Memory B cell (primary cell): Measurements from ENCODE around the gene PCDHGA6.
"Not testable (repeated sequence)": the region's sequence is repeated elsewhere in the genome, so short reads cannot be mapped to it uniquely, and the experiment has no call there.

Source experiments
- ATAC-seq: fragments of 150-1000 bp; cut with Tn5 transposase; 2 replicates; pipeline ENCODE4 v1.10.0; 2021; ENCODE audit warnings: low read depth, mild to moderate bottlenecking, moderate library complexity
- DNase-seq, 2 donors: peaks; one replicate each; pipeline ENCODE4 v3.0.0; 2022; ENCODE audit warnings: low spot score in 2 of 2
- H3K27ac Mint-ChIP-seq: one replicate; pipeline ENCODE4 v1.8.0; 2022; ENCODE audit warnings: mild to moderate bottlenecking, moderate library complexity, mixed read lengths
- H3K27me3 Mint-ChIP-seq: one replicate; pipeline ENCODE4 v1.8.0; 2022; ENCODE audit warnings: mixed read lengths
- H3K36me3 Mint-ChIP-seq: one replicate; pipeline ENCODE4 v1.8.0; 2022; ENCODE audit warnings: mild to moderate bottlenecking, mixed read lengths
- H3K4me1 Mint-ChIP-seq: one replicate; pipeline ENCODE4 v1.8.0; 2022; ENCODE audit warnings: mixed read lengths
- H3K4me3 Mint-ChIP-seq: one replicate; pipeline ENCODE4 v1.8.0; 2022; ENCODE audit warnings: mild to moderate bottlenecking, moderate library complexity, mixed read lengths
- H3K9me3 Mint-ChIP-seq: one replicate; pipeline ENCODE4 v1.8.0; 2022; ENCODE audit warnings: mixed read lengths

Gene PCDHGA6

DNA sequence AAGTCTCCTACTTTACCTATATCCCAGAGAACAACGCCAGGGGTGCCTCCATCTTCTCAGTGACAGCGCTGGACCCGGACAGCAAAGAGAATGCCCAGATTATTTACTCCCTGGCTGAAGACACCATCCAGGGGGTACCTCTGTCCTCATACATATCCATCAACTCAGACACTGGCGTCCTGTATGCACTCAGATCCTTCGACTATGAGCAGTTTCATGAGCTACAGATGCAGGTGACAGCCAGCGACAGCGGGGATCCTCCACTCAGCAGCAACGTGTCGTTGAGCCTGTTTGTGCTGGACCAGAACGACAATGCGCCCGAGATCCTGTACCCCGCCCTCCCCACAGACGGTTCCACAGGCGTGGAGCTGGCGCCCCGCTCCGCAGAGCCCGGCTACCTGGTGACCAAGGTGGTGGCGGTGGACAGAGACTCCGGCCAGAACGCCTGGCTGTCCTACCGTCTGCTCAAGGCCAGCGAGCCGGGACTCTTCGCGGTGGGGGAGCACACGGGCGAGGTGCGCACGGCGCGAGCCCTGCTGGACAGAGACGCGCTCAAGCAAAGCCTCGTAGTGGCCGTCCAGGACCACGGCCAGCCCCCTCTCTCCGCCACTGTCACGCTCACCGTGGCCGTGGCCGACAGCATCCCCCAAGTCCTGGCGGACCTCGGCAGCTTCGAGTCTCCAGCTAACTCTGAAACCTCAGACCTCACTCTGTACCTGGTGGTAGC is 41.0 kb downstream of the PCDHGA6 start:
- ATAC-seq, H3K36me3 Mint-ChIP-seq, H3K4me1 Mint-ChIP-seq, DNase-seq, H3K4me3 Mint-ChIP-seq: not testable (repeated sequence)
- Mint-ChIP-seq H3K27me3 (peaks cover 26% of the 10 kb centered on the region), H3K27ac (peak overlapping the region; percentile 16), H3K9me3 (peaks cover 12% of the 10 kb centered on the region)

DNA sequence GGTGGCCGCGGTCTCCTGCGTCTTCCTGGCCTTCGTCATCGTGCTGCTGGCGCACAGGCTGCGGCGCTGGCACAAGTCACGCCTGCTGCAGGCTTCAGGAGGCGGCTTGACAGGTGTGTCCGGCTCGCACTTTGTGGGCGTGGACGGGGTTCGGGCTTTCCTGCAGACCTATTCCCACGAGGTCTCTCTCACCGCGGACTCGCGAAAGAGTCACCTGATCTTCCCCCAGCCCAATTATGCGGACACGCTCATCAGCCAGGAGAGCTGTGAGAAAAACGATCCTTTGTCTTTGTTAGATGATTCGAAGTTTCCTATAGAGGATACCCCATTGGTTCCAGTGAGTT is 41.6 kb downstream of the PCDHGA6 start:
- Mint-ChIP-seq H3K4me3 (peak overlapping the region; percentile 12), H3K9me3 (peaks cover 11% of the 10 kb centered on the region), H3K27me3 (peaks cover 25% of the 10 kb centered on the region)
- peak; percentile 19 for ATAC-seq
- DNase-seq, H3K4me1 Mint-ChIP-seq, H3K36me3 Mint-ChIP-seq, H3K27ac Mint-ChIP-seq: not testable (repeated sequence)

DNA sequence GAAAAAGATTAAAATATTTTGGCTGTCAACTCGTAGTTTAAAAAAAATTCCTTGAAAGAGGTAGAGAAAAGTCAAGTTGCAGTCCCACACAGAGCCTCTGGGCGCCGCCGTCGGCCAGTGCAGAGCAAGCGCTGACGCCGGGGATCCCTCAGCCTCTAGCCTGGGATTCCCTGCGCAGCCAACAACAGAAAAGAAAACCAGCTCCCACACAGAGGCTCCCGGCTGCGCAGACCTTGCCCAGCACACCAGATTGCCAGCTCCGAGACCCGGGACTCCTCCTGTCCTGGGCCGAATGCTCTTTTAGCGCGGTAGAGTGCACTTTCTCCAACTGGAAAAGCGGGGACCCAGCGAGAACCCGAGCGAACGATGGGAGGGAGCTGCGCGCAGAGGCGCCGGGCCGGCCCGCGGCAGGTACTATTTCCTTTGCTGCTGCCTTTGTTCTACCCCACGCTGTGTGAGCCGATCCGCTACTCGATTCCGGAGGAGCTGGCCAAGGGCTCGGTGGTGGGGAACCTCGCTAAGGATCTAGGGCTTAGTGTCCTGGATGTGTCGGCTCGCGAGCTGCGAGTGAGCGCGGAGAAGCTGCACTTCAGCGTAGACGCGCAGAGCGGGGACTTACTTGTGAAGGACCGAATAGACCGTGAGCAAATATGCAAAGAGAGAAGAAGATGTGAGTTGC is 43.9 kb downstream of the PCDHGA6 start, which contains the start of gene PCDHGB7:
Gene PCDHGB7 (plus strand): TSS at position 184 of the 679 bp plus-strand sequence. CDS start 183 bp downstream, at position 367.
- H3K4me3 Mint-ChIP-seq, result peak within 1 kb of the TSS; percentile 74
- not testable (repeated sequence) for DNase-seq, H3K36me3 Mint-ChIP-seq
- peaks cover 11% of the 10 kb centered on the region for H3K4me1 Mint-ChIP-seq
- H3K27me3 Mint-ChIP-seq, result peaks cover 21% of the 10 kb centered on the region
- H3K27ac Mint-ChIP-seq, result peak within 1 kb of the TSS; percentile 45
- peaks cover 12% of the 10 kb centered on the region for H3K9me3 Mint-ChIP-seq
- peak; percentile 55 for ATAC-seq

DNA sequence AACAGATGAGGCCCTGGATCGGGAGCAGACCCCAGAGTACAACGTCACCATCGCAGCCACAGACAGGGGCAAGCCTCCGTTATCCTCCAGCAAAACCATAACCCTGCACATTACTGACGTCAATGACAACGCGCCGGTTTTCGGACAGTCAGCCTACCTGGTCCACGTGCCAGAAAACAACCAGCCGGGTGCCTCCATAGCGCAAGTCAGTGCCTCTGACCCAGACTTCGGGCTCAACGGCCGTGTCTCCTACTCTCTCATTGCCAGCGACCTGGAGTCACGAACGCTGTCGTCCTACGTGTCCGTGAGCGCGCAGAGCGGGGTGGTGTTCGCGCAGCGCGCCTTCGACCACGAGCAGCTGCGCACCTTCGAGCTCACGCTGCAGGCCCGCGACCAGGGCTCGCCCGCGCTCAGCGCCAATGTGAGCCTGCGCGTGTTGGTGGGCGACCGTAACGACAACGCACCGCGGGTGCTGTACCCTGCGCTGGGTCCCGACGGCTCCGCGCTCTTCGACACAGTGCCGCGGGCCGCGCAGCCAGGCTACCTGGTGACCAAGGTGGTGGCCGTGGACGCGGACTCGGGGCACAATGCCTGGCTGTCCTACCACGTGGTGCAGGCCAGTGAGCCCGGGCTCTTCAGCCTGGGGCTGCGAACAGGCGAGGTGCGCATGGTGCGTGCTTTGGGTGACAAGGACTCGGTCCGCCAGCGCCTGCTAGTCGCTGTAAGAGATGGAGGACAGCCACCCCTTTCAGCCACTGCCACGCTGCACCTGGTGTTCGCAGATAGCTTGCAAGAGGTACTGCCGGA is 45.6 kb downstream of the PCDHGA6 start:
- peaks cover 15% of the 10 kb centered on the region for H3K9me3 Mint-ChIP-seq
- no peak for DNase-seq
- H3K36me3 Mint-ChIP-seq, result peaks cover 5% of the 10 kb centered on the region
- H3K4me1 Mint-ChIP-seq, result peaks cover 4% of the 10 kb centered on the region
- no peak overlapping the region for H3K27ac Mint-ChIP-seq
- no peak for ATAC-seq
- H3K27me3 Mint-ChIP-seq, result peaks cover 19% of the 10 kb centered on the region
- H3K4me3 Mint-ChIP-seq, result no peak overlapping the region

DNA sequence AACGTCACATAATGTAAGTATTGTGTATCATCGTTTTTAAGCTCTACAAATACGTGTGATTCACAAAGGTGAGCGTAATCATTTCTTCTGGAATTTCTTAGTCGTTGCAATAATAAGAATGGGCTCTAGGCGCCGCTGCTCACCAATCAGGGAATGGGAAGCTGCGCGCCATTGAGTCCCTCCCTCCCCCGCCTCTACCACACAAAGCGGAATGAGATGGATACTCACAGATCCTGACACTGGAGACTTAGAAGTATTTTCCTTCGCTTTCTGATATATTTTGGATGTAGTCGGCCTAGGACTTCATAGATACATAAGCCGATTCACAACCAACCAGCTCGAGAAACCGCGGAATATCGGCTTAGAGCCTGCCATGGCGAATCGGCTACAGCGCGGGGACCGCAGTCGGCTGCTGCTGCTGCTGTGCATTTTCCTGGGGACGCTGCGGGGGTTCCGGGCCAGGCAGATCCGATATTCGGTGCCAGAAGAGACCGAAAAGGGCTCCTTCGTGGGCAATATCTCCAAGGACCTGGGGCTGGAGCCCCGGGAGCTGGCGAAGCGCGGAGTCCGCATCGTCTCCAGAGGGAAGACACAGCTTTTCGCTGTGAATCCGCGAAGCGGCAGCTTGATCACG is 47.3 kb downstream of the PCDHGA6 start, which contains the start of gene PCDHGA11:
Gene PCDHGA11 (plus strand): TSS at position 197 of the 634 bp plus-strand sequence. CDS start 177 bp downstream, at position 374.
- H3K36me3 Mint-ChIP-seq, result peaks cover 5% of the 10 kb centered on the region
- peak within 1 kb of the TSS; percentile 80 for H3K4me3 Mint-ChIP-seq
- H3K27ac Mint-ChIP-seq, result peak within 1 kb of the TSS; percentile 72
- peaks cover 15% of the 10 kb centered on the region for H3K9me3 Mint-ChIP-seq
- peaks cover 15% of the 10 kb centered on the region for H3K27me3 Mint-ChIP-seq
- DNase-seq (no peak), ATAC-seq (peak; percentile 37)
- H3K4me1 Mint-ChIP-seq, result peaks cover 4% of the 10 kb centered on the region

DNA sequence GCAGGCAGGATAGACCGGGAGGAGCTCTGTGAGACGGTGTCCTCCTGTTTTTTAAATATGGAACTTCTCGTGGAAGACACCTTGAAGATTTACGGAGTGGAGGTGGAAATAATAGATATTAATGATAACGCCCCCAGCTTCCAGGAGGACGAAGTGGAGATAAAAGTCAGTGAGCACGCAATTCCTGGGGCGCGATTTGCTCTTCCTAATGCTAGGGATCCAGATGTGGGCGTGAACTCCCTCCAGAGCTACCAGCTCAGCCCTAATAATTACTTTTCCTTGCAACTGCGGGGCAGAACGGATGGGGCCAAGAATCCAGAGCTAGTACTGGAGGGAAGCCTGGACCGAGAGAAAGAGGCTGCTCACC is 47.8 kb downstream of the PCDHGA6 start:
- H3K27ac Mint-ChIP-seq, result peak overlapping the region; percentile 72

DNA sequence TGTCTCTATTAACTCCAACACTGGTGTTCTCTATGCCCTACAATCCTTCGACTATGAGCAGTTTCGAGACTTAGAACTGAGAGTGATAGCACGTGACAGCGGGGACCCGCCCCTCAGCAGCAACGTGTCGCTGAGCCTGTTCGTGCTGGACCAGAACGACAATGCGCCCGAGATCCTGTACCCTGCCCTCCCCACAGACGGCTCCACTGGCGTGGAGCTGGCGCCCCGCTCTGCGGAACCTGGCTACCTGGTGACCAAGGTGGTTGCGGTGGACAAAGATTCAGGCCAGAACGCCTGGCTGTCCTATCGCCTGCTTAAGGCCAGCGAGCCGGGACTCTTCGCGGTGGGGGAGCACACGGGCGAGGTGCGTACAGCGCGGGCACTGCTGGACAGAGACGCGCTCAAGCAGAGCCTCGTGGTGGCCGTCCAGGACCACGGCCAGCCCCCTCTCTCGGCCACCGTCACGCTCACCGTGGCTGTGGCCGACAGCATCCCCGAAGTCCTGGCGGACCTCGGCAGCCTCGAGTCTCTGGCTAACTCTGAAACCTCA is 49.1 kb downstream of the PCDHGA6 start:
- H3K4me1 Mint-ChIP-seq, result peaks cover 4% of the 10 kb centered on the region
- H3K27me3 Mint-ChIP-seq, result peaks cover 13% of the 10 kb centered on the region
- peaks cover 17% of the 10 kb centered on the region for H3K9me3 Mint-ChIP-seq
- no peak for ATAC-seq
- H3K27ac Mint-ChIP-seq, result no peak overlapping the region
- peaks cover 5% of the 10 kb centered on the region for H3K36me3 Mint-ChIP-seq
- DNase-seq, result no peak
- no peak overlapping the region for H3K4me3 Mint-ChIP-seq

More for the DNA sequence above, 47.8 kb downstream of the PCDHGA6 start:
- H3K36me3 Mint-ChIP-seq, result peaks cover 5% of the 10 kb centered on the region
- peak overlapping the region; percentile 80 for H3K4me3 Mint-ChIP-seq
- H3K27me3 Mint-ChIP-seq, result peaks cover 14% of the 10 kb centered on the region
- ATAC-seq, result no peak
- DNase-seq, result no peak
- peaks cover 4% of the 10 kb centered on the region for H3K4me1 Mint-ChIP-seq
- H3K9me3 Mint-ChIP-seq, result peaks cover 15% of the 10 kb centered on the region

DNA sequence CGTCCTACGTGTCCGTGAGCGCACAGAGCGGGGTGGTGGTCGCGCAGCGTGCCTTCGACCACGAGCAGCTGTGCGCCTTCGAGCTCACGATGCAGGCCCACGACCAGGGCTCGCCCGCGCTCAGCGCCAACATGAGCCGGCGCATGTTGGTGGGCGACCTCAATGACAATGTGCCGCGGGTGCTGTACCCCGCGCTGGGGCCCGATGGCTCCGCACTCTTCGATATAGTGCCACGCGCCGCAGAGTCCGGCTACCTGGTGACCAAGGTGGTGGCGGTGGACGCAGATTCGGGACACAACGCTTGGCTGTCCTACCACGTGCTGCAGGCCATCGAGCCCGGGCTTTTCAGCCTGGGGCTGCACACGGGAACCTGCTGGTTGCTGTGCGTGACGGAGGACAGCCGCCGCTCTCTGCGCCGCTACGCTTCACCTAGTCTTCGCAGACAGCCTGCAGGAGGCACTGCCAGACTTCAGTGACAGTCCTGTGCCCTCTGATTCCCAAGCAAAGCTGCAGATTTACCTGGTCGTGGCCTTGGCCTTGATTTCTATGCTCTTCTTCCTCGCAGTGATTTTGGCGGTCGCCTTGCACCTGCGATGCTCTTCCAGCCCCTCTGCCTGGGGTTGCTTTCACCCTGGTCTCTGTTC is 54.2 kb downstream of the PCDHGA6 start:
- Mint-ChIP-seq H3K27ac (no peak overlapping the region), H3K27me3 (peaks cover 16% of the 10 kb centered on the region), H3K9me3 (peaks cover 10% of the 10 kb centered on the region), H3K36me3 (peaks cover 6% of the 10 kb centered on the region), H3K4me3 (no peak overlapping the region), H3K4me1 (peaks cover 6% of the 10 kb centered on the region)
- DNase-seq (no peak), ATAC-seq (no peak)
